Esophagus mucosa (tissue), 1 donor: ENCODE data around the gene DIPK2A. TPM values are rescaled to one million over a fixed set of nuclear protein-coding genes. Genes with fewer than 3 reads are reported as not detected.

Source experiments
- ATAC-seq: fragments of 200-7000 bp; cut with Tn5 transposase; one replicate; pipeline ENCODE4 v1.9.1; 2020
- total RNA-seq: library from RNA; stranded (reverse); gene quantifications from one replicate; pipeline ENCODE4 v1.2.4, GENCODE V29; 2023
- donor health status: DM: yes; HTN: yes; CAD: no.

The DIPK2A gene
- total RNA-seq, 1 donor from 2014 or later: 15.8 TPM

DNA sequence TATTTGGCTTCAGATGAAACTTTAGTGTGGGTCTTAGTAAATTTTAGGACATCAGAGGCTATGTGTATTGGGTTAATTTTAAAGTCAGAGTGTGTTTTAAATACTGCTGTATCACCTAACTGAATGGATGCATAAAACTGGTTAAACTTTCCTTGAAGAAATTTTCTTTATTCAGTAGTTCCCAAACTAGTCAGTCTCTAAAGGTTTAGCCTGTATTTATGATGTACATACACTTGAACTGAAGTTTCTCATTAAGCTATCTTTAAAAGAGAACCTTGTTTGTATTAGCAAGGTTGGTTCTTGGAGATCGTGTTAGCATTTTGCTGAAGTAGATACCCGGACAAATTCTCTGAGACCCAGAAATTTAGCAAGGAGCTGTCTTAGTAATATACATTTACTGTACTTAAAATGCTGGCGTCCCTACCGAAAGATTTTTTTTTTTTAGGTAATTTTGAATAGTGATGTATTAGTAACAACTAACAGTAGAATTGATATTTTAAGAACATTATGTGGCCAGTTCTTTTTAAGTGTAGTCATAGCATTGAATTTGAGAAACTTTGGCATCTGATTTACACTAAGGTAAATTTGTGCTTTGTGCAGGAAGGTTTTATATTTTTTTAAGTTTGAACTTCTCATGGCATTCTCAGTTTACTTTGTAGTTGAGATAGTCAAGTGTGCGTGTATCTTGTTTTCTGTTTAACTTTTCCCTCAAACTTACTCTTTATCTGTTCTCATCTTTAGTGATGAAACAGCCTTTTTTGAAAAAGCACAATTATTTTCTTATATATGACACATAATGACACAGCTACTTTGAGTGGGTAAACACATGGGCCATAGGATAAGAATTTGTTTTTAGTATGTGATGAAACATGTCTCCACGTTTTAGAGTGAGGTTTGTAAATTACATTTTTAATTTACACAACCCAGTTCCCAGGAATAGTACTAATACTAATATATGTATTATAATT is 2.9 kb downstream of the DIPK2A start:
- ATAC-seq: no peak

DNA sequence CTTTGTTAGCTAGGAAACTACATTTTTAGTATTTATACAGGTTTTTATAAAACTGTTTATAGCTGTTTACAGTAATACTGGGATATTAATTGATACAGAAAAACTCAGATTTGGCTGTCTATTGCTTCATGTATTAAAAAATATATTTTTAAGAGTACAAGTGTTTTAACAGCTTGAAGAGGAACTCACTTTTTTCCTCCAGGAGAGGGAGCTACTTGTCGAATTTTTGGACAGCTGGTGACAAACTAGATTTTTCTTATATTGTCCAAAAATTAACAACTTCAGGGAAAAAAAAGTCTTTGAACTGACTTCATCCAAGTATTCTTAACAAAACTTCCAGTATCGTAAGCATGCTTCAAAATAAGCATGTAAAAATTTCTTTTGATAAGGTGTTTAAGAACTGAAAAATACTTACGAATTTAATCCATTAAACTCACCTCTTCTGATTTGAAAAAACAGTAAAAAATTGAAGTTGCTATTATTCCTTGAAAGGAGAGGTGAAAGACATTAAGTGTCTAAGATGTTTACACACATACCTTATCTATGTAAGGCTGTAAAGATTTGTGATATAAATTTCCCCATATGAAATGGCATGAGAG is 4.0 kb downstream of the DIPK2A start:
- ATAC-seq: no peak

DNA sequence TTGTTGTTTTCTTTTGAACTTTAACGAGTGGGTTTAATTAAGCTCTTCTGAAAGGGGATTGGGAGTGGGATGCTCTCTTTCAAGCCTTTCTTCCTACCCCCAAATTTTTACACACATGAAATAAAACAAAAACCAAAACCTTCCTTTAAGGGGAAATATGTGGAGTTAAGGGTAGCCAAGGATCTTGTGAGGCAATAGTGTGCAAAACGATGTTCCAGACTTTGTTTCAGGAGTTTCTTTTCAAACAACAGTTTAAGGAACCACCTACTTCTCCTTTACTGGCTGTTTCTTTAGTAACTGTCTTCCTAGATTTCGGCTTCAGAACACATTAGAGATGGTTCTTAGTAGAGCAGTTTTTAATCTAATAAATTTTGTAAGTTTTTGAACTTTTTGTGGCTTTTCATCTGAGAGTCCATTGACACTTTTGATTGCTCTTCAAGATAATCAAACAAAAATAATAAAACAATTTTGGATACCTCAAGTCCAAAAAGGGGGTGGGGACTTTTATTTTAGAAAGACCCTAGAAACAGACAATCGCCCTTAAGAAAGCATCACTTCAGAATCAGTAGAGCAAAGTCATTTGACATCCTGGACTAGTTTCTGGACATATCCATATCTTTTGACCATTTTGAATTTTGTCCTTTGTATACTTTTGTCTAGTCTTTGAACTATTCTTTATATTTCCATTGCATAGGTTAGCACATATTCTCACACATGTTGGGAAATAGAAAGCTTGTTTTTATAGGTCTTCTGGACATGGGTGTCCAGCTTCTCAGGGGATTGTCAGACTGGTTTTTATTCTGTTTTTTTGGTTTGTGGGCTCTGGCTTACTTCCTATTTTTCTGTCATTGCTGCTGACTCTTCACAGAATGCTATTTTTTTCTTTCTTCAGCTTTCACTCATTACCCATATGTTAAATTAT is 6.0 kb downstream of the DIPK2A start:
- no peak for ATAC-seq

DNA sequence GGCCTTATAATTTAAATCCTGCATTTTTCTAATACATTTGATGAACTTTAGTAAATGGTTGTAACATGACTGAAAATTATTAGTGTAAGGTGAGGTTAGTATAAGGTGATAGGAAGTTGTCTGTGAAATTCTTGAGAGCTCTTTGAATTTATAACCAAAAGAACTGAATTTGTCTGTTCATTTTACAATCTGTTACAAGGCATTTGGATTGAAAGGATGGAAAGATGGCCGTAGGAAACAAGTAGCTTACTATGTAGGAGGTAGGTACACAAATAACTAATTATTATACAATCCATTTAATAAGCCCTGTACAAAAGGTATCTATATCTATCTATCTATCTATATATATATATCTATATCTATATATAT is 6.6 kb downstream of the DIPK2A start:
- no peak for ATAC-seq

DNA sequence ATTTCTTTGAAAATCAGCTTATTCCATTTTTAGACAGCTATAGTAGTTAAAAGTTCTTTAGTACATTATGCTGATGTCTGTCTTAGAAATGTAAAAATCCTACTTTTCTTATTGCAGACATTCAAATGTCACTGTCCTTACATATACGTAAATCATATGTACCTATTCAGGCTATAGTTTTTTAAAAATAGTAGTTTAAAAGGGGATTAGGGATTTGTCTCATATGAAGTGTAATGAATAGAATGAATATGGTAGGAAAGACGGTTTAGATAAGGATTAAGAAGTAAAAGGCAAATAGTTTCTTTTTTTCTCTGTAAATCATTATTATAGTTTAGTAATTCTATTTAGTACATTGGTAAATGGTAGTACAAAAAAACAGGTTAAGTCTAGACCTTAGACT is 7.4 kb downstream of the DIPK2A start:
- ATAC-seq: no peak

DNA sequence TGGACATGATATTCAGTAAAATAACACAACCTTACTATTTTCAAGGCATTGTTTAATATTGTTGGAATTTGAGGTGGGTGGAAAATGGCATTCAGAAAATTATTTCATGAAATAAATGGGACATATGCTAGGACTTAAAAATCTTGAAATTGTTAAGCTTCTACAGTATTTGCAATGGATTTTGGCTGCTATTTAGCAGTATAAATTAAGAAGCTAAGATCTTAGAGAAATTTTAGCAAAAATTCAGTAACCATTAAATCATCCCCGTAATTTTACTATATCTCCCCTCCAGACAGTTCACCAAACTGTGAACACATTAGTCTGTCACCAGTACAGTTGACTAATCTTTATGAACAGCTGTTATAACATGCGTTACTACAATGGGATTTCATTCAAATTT is 8.2 kb downstream of the DIPK2A start:
- ATAC-seq: no peak

DNA sequence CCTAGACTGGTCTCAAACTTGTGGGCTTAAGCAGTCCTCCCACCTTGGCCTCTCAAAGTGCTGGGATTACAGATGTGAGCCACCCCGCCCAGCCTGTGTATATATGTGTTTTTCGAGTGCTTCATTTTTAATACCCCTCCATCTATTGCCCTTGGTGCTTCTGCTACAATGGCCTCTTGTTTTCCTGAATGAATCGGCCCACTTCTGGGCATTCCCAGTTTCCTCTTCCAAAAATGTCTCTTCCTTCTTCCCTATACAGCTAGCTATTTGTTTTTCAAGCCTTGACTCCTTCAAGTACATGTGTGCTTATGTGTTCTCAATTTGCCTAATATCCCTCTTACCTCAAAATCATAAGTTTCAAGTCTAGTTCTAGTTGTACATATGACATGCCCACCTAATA is 16.7 kb downstream of the DIPK2A start:
- ATAC-seq: no peak

DNA sequence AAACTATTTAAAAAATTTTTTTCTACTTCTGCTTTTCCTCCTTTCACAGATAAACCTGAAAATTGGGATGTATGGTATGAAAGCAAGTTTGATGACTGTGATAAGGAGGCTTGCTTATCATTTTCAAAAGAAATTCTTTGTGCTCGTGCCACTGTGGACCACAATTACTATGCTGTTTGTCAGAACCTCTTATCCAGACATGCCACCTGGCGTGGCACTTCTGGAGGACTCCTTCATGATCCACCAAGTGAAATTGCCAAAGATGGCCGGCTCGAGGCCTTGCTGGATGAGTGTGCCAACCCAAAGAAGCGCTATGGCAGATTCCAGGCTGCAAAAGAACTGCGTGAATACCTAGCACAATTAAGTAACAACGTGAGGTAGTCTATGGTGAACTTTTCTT is 17.8 kb downstream of the DIPK2A start:
- no peak for ATAC-seq

DNA sequence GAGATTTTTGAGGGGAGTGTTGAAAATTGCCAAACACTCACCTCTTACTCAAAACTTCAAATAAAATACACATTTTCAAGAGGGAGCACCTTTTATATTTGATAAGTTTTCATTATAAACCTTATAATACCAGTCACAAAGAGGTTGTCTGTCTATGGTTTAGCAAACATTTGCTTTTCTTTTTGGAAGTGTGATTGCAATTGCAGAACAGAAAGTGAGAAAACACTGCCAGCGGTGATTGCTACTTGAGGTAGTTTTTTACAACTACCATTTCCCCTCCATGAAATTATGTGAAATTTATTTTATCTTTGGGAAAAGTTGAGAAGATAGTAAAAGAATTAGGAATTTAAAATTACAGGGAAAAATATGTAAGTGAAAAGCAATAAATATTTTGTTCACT is 20.1 kb downstream of the DIPK2A start:
- ATAC-seq: no peak

DNA sequence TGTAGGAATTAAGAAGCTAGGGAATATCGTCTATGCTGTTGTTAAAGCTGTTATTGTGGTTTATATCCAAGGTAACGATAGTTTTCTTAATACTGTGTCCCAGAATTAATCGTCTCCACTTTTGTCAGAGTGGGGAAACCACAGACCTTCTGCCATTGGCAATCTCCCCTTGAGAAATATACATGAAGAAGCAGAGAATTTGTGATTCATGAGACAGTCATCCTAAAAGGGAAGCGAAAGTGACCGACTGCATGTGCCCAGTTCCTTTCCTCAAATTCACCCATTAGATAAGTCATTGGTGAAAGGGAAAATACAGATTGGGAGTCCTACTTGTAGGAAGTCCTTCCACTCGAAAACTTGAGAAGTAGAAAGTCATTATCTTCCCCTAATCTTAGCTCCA is 26.6 kb downstream of the DIPK2A start:
- no peak for ATAC-seq

DNA sequence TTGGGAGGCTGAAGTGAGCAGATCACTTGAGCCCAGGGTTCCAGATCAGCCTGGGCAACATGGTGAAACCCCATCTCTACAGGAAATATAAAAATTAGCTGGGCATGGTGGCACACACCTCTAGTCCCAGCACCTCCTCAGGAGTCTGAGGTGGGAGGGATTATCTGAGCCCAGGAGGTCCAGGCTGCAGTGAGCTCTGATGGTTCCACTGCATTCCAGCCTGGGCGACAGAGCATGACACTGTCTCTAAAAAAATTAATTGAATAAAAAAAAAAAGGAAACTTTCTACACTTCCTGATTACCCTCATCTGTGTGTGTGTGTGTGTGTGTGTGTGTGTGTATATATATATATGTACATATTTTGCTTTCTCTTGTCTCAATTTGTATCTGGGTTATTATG is 31.4 kb downstream of the DIPK2A start:
- no peak for ATAC-seq

DNA sequence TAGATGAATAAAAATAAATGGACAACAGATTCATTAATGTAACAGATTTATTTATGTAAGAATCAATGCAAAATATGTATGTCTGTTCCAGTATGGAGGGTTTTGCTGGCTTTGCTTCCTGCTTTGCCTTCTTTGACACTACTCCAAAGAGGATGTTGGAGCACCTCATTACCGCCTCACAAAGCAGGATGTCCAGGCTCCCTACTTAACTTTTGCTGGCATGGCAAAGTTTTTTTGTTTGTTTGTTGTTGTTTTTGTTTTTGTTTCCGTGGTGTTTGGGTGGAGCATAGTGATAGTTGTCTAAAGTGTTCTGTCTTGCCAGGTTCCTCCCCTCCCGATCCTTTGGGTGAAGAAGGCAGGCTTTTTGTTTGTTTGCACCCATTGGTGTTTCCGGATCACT is 38.7 kb downstream of the DIPK2A start:
- ATAC-seq: no peak

DNA sequence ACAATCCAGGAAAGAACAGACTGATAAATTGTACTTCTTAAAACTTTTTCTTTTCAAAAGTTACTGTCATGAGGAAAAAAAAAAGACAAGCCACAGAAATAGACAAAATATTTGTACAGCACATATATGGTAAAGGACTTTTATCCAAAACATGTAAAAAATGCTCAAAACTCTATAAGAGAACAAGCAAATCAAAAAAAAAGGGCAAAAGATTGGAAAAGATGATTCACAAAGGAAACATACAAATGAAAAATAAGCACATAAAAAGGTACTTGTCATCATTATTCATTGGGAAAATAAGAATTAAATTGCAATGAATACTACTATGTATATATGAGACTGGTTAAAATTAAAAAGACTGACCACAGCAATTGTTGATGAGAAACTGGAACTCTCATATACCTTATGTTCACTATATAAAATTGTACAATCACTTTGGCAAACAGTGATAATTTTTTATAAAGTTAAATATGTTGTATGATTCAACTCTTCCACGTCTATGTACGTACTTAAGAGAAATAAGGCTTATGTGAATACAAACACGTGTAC is 39.7 kb downstream of the DIPK2A start:
- no peak for ATAC-seq

DNA sequence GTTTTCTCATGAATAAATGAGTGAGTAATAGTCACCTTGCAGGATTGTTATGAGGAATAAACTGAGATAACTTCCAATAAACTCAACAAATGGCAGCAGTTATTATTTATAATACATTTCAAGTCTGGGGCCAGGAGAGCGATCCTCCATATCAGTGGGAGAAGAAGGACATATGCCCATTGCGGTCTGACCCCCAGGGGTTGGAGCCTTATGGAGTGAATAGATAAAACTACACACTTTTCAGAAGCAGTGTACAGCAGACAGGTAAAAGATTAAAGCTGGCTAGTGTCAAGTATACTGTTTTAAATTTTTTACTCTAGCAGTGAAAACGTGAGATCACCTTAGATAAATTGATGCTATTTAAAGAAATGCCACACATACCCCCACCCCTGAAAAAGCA is 43.5 kb downstream of the DIPK2A start:
- ATAC-seq: no peak

DNA sequence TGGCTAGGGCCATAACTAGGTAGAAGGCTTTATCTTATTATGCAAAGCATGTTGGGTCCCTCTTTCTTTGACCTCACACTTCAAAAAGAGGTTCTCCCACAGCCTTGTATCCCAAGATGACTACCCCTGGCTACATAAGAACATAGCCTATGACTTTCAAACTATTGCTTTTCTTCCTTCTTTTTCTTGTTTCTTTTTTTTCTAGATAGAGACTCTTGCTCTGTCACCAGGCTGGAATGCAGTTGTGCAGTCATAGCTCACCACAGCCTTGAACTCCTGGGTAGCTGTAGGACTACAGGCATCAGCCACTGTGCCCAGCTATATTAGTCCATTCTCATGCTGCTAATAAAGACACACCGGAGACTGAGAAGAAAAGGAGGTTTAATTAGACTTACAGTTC is 47.2 kb downstream of the DIPK2A start:
- no peak for ATAC-seq

Other genes starting within 250 kb of the DIPK2A start
- gene SLC9A9, start 123.4 kb upstream of the DIPK2A start, total RNA-seq: 14.6 TPM